Fibroblast of villous mesenchyme (primary cell): Measurements from ENCODE around the gene FAM170A. TPM values are rescaled to one million over a fixed set of nuclear protein-coding genes. Genes with fewer than 3 reads are reported as not detected.

ENCODE experiments used
- DNase-seq: peaks from one replicate; pipeline ENCODE4 v3.0.0-alpha.2; 2010; ENCODE audit warnings: low read depth
- H3K4me3 ChIP-seq: 2 replicates; pipeline ENCODE4 v1.5.1; 2011; ENCODE audit warnings: low read depth, mild to moderate bottlenecking, low read length
- CTCF ChIP-seq: IDR thresholded peaks from 2 replicates; pipeline ENCODE4 v1.5.1; 2012; ENCODE audit warnings: low read depth, mild to moderate bottlenecking, low read length; ENCODE audit not compliant: insufficient read depth
- total RNA-seq: library from RNA; depleted of rRNA; stranded (reverse); fragments of >200 nt; gene quantifications from 2 replicates; pipeline ENCODE4 v1.2.3, GENCODE V29; 2012

Gene FAM170A
- total RNA-seq, 1 donor, result not detected

DNA sequence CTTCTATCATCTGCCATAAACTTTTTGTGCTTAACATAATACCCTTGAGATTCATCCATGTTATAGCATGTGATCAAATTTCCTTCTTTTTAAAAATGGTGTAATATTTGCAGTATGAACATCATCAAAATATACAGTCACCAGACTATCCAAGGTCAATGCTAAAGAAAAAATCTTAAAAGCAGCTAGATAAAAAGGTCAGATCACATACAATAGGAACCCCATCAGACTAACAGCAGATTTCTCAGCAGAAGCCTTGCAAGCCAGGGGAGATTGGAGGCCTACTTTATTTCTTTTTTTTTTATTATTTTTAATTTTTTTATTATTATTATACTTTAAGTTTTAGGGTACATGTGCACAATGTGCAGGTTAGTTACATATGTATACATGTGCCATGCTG lies 37.2 kb downstream of the FAM170A start:
- H3K4me3 ChIP-seq, result no peak overlapping the region
- no peak for DNase-seq
- no peak for TF ChIP-seq CTCF

- no peak overlapping the region for H3K4me3 ChIP-seq
- no peak for TF ChIP-seq CTCF
- DNase-seq, result no peak
Measured at GRCh38 chr5:119678351-119679028, 49.1 kb downstream of the FAM170A start.

- no peak for DNase-seq
- no peak for TF ChIP-seq CTCF
- no peak overlapping the region for H3K4me3 ChIP-seq
Measured at GRCh38 chr5:119680080-119680479, 50.7 kb downstream of the FAM170A start.

GRCh38 chr5:119681734-119682133 lies 52.4 kb downstream of the FAM170A start:
- no peak overlapping the region for H3K4me3 ChIP-seq
- no peak for DNase-seq
- TF ChIP-seq CTCF, result no peak

DNA sequence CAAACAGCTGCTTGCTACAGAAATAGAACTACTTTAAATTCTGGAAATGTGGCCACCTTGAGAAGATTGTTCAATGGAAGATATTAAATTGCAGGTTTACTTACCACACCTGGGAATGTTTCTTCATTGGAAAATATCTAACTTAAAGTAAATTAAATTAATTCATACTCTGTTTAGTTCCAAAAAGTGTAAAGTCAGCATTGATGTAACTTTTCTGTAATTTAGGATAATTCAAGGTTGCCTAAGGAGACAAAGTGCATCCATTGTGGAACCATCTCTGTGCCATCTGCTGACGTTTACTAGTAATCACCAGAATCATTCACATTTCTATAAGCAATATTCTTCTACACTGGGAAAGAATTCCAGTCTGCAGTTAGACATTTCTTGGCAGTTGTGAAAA lies 53.0 kb downstream of the FAM170A start:
- no peak for TF ChIP-seq CTCF
- H3K4me3 ChIP-seq, result no peak overlapping the region
- no peak for DNase-seq

Other genes starting within 250 kb of the FAM170A start
- 128 and 183 TPM in 2 replicates for gene HSD17B4, start 177.1 kb upstream of the FAM170A start, total RNA-seq